ENCODE results near the gene HYAL1.

GRCh38 chr3:50341996-50342650 lies 38.7 kb upstream of the HYAL1 start:
- TF ChIP-seq CTCF (tag by site-specific recombination; IDR thresholded peaks at IDR 0.05): no peak
- TF ChIP-seq ZBTB7A (tag by site-specific recombination; IDR thresholded peaks at IDR 0.05; ENCODE audit: low read depth): no peak
- TF ChIP-seq ZNF785 (tag by site-specific recombination; IDR thresholded peaks at IDR 0.05): no peak
- no peak for TF ChIP-seq ZNF660 (tag by site-specific recombination; IDR thresholded peaks at IDR 0.05)
- no peak for TF ChIP-seq ZNF37A (tag by site-specific recombination; IDR thresholded peaks at IDR 0.05)
- no peak for TF ChIP-seq RBAK (tag by site-specific recombination; IDR thresholded peaks at IDR 0.05)
- TF ChIP-seq ZNF114 (tag by site-specific recombination; IDR thresholded peaks at IDR 0.05): no peak
- no peak for TF ChIP-seq ZIC2 (tag by site-specific recombination; IDR thresholded peaks at IDR 0.05)
- no peak for TF ChIP-seq ZNF274 (IDR thresholded peaks at IDR 0.05; ENCODE audit: low read length)
- no peak for TF ChIP-seq ZNF274 (tag by site-specific recombination; IDR thresholded peaks at IDR 0.05; ENCODE audit: borderline replicate concordance)
- TF ChIP-seq ZNF768 (tag by site-specific recombination; IDR thresholded peaks at IDR 0.05): no peak
- no peak for TF ChIP-seq FEZF1 (tag by site-specific recombination; IDR thresholded peaks at IDR 0.05)
- TF ChIP-seq ZNF311 (tag by site-specific recombination; IDR thresholded peaks at IDR 0.05; ENCODE audit: borderline replicate concordance): no peak
